GM21529 (cell line): ENCODE measurements around the gene FTSJ1.

ENCODE experiments used
- ATAC-seq: cut with Tn5 transposase; IDR thresholded peaks from one replicate; pipeline ENCODE4 v1.9.1; 2021; ENCODE audit not compliant: unreplicated experiment

Gene FTSJ1

GRCh38 chrX:48470110-48470832, 5.7 kb upstream of the FTSJ1 start, which contains the start of gene SLC38A5:
Gene SLC38A5, minus strand, starts transcription at chrX:48470260. Its CDS starts 2,336 bp downstream, at chrX:48467924.
- no peak for ATAC-seq

GRCh38 chrX:48470833-48471118, 5.2 kb upstream of the FTSJ1 start:
- ATAC-seq: no peak

- no peak for ATAC-seq
Measured at GRCh38 chrX:48471504-48471903, 4.5 kb upstream of the FTSJ1 start.

- no peak for ATAC-seq
Measured at GRCh38 chrX:48472225-48472624, 3.8 kb upstream of the FTSJ1 start.

- no peak for ATAC-seq
Measured at GRCh38 chrX:48472851-48473703, 2.9 kb upstream of the FTSJ1 start.

- no peak for ATAC-seq
Measured at GRCh38 chrX:48473704-48473990, 2.4 kb upstream of the FTSJ1 start.

- ATAC-seq: no peak
Measured at GRCh38 chrX:48474127-48474526, 1.9 kb upstream of the FTSJ1 start.

GRCh38 chrX:48474581-48474980, 1.4 kb upstream of the FTSJ1 start:
- ATAC-seq: no peak

GRCh38 chrX:48475296-48475695, 703 bp upstream of the FTSJ1 start:
- ATAC-seq: no peak

- ATAC-seq: no peak
Measured at GRCh38 chrX:48476919-48477318, 920 bp downstream of the FTSJ1 start.

- no peak for ATAC-seq
Measured at GRCh38 chrX:48477960-48478755, 2.2 kb downstream of the FTSJ1 start.

GRCh38 chrX:48478806-48479205, 2.8 kb downstream of the FTSJ1 start:
- no peak for ATAC-seq

GRCh38 chrX:48480142-48480541, 4.1 kb downstream of the FTSJ1 start:
- ATAC-seq: no peak

GRCh38 chrX:48480583-48480982, 4.6 kb downstream of the FTSJ1 start:
- no peak for ATAC-seq

- no peak for ATAC-seq
Measured at GRCh38 chrX:48482526-48482925, 6.5 kb downstream of the FTSJ1 start.

GRCh38 chrX:48487362-48487798, 11.4 kb downstream of the FTSJ1 start:
- ATAC-seq: no peak

GRCh38 chrX:48488034-48488433, 12.0 kb downstream of the FTSJ1 start:
- ATAC-seq: no peak

GRCh38 chrX:48489296-48489695, 13.3 kb downstream of the FTSJ1 start:
- ATAC-seq: no peak

- no peak for ATAC-seq
Measured at GRCh38 chrX:48489892-48490291, 13.9 kb downstream of the FTSJ1 start.

- no peak for ATAC-seq
Measured at GRCh38 chrX:48490661-48491060, 14.7 kb downstream of the FTSJ1 start.

- ATAC-seq: no peak
Measured at GRCh38 chrX:48491809-48492208, 15.8 kb downstream of the FTSJ1 start.
